22Rv1 (cell line): ENCODE results near the gene MRAS.

Experiments used
- CTCF ChIP-seq: fragments of 450-650 bp; IDR thresholded peaks from 2 replicates; pipeline ENCODE4 v1.5.1; 2017; ENCODE audit warnings: mild to moderate bottlenecking
- ZFX ChIP-seq: fragments of 450-650 bp; IDR thresholded peaks from 2 replicates; pipeline ENCODE4 v1.6.1; 2017; ENCODE audit warnings: antibody characterized with exemption, borderline replicate concordance

- TF ChIP-seq CTCF, result no peak
- no peak for TF ChIP-seq ZFX
Observed at GRCh38 chr3:138404121-138404520, 55.7 kb downstream of the MRAS start.
